ENCODE measurements around the gene OSBPL9.
A peak's percentile ranks its signal among the peaks of the same experiment; 100 is the strongest.

OSBPL9 gene

GRCh38 chr1:51600965-51601364 is 15.9 kb upstream of the OSBPL9 start:
- ChIA-PET CTCF (interaction anchor here (0.6 to 1.0 kb wide), 2 partner anchors 10 to 493 kb away, joined by 3 to 4 read pairs; no protein-coding TSS in a partner anchor), POLR2A (no interaction called here)
- Histone ChIP-seq H3K4me1 (ENCODE audit: control insufficient read depth, insufficient read depth, low read length) (no peaks in the 10 kb centered on the region; the same call in none of the 2 replicates), H3K36me3 (ENCODE audit: control insufficient read depth in 2 of 2, insufficient read depth in 1 of 2, low read length in 2 of 2) (no peaks in the 10 kb centered on the region), H3K9me3 (ENCODE audit: control insufficient read depth, insufficient read depth, low read depth, low read length) (no peaks in the 10 kb centered on the region), H3K27ac (ENCODE audit: extremely low read depth, low read depth, low read length) (no peak overlapping the region), H3K4me3 (ENCODE audit: low read depth, low read length) (no peak overlapping the region)
- TF ChIP-seq SP7 (tag by site-specific recombination; IDR thresholded peaks at IDR 0.05) (peak; percentile 91), ZNF544 (tag by site-specific recombination; IDR thresholded peaks at IDR 0.05) (no peak)

- Histone ChIP-seq H3K27ac (ENCODE audit: extremely low read depth, low read depth, low read length) (no peak overlapping the region), H3K36me3 (ENCODE audit: control insufficient read depth in 2 of 2, insufficient read depth in 1 of 2, low read length in 2 of 2) (no peaks in the 10 kb centered on the region), H3K4me1 (ENCODE audit: control insufficient read depth, insufficient read depth, low read length) (no peaks in the 10 kb centered on the region; the same call in 1 of the 2 replicates), H3K4me3 (ENCODE audit: low read depth, low read length) (no peak overlapping the region), H3K9me3 (ENCODE audit: control insufficient read depth, insufficient read depth, low read depth, low read length) (no peaks in the 10 kb centered on the region)
- ChIA-PET POLR2A (interaction anchor here (0.7 kb wide), 1 partner anchor 47 kb away, joined by 5 read pairs; no protein-coding TSS in a partner anchor), CTCF (no interaction called here)
- TF ChIP-seq IKZF3 (tag by site-specific recombination; IDR thresholded peaks at IDR 0.05) = no peak
- no peak for TF ChIP-seq ZBTB8A (tag by site-specific recombination; IDR thresholded peaks at IDR 0.05)
- TF ChIP-seq ZNF791 (tag by site-specific recombination; IDR thresholded peaks at IDR 0.05) = no peak
- no peak for TF ChIP-seq ZNF426 (tag by site-specific recombination; IDR thresholded peaks at IDR 0.05)
- no peak for TF ChIP-seq EGR2 (tag by site-specific recombination; IDR thresholded peaks at IDR 0.05; ENCODE audit: low read depth)
- TF ChIP-seq ZNF223 (tag by site-specific recombination; IDR thresholded peaks at IDR 0.05) = no peak
- no peak for TF ChIP-seq ZBTB26 (tag by site-specific recombination; optimal IDR thresholded peaks at IDR 0.05)
- TF ChIP-seq ZNF248 (tag by site-specific recombination; IDR thresholded peaks at IDR 0.05) = no peak
- no peak for TF ChIP-seq ZNF37A (tag by site-specific recombination; IDR thresholded peaks at IDR 0.05)
- no peak for TF ChIP-seq ZNF133 (tag by site-specific recombination; IDR thresholded peaks at IDR 0.05)
- TF ChIP-seq PATZ1 (tag by site-specific recombination; IDR thresholded peaks at IDR 0.05) = no peak
- TF ChIP-seq ZNF114 (tag by site-specific recombination; IDR thresholded peaks at IDR 0.05) = no peak
- no peak for TF ChIP-seq ZNF169 (tag by site-specific recombination; IDR thresholded peaks at IDR 0.05)
- no peak for TF ChIP-seq ZNF398 (tag by site-specific recombination; IDR thresholded peaks at IDR 0.05)
- no peak for TF ChIP-seq ZSCAN16 (tag by site-specific recombination; IDR thresholded peaks at IDR 0.05)
- no peak for TF ChIP-seq ELK4 (IDR thresholded peaks at IDR 0.05; ENCODE audit: borderline replicate concordance, low read depth, low read length)
- no peak for TF ChIP-seq YY2 (tag by site-specific recombination; IDR thresholded peaks at IDR 0.05)
- no peak for TF ChIP-seq BCL11A (tag by site-specific recombination; IDR thresholded peaks at IDR 0.05; ENCODE audit: low read depth)
Observed at GRCh38 chr1:51605961-51606723, 10.8 kb upstream of the OSBPL9 start.

Data from HEK293 (cell line).